ENCODE results near the gene CCDC17. TPM values are rescaled to one million over a fixed set of nuclear protein-coding genes. Genes with fewer than 3 reads are reported as not detected.

Gene CCDC17
- total and polyA plus RNA-seq, 11 donors, result 0.20 to 2.0 (median 0.93) TPM

GRCh38 chr1:45574105-45574626, 49.7 kb downstream of the CCDC17 start:
- no peak for DNase-seq
- H3K27ac ChIP-seq, result no peak overlapping the region
- WGBS, 4 donors, result 87 to 89% (median 88%) methylated on average over 7 of the region's 7 CpGs
- intact Hi-C loops (cut with DNase I), result loop anchor here in 7 of 10 donors (5.0 to 10.0 kb wide), 4 partner anchors 212 to 562 kb away; partner anchors contain the start of genes HECTD3 (in 3 of the 7) and UROD (in 3 of the 7)
- no peaks in the 10 kb centered on the region for H3K27me3 ChIP-seq
- H3K4me1 ChIP-seq, result peaks cover 0 to 2% (median 0%) of the 10 kb centered on the region in 12 donors
- no peak for ATAC-seq
- no peak overlapping the region for H3K4me3 ChIP-seq
- no peaks in the 10 kb centered on the region for H3K9me3 ChIP-seq
- TF ChIP-seq CTCF (IDR thresholded peaks at IDR 0.05) (no peak), POLR2A (IDR thresholded peaks at IDR 0.05) (no peak)
- peaks cover 0 to 21% (median 8%) of the 10 kb centered on the region in 9 donors for H3K36me3 ChIP-seq

- H3K27ac ChIP-seq, result no peak overlapping the region
- WGBS, 4 donors, result 63 to 73% (median 67%) methylated on average over 3 of the region's 3 CpGs
- peaks cover 0 to 2% (median 0%) of the 10 kb centered on the region in 12 donors for H3K4me1 ChIP-seq
- H3K36me3 ChIP-seq, result peaks cover 0 to 29% (median 16%) of the 10 kb centered on the region in 9 donors
- DNase-seq (no peak), ATAC-seq (no peak)
- no peaks in the 10 kb centered on the region for H3K9me3 ChIP-seq
- TF ChIP-seq POLR2A (IDR thresholded peaks at IDR 0.05) (no peak), CTCF (IDR thresholded peaks at IDR 0.05) (no peak)
- H3K27me3 ChIP-seq, result no peaks in the 10 kb centered on the region
- intact Hi-C loops (cut with DNase I), result loop anchor here in 7 of 10 donors (5.0 to 10.0 kb wide), 4 partner anchors 211 to 561 kb away; partner anchors contain the start of genes HECTD3 (in 3 of the 7) and UROD (in 3 of the 7)
- H3K4me3 ChIP-seq, result no peak overlapping the region
Measured at GRCh38 chr1:45573231-45573804, 50.5 kb downstream of the CCDC17 start.

GRCh38 chr1:45570631-45571030, 53.2 kb downstream of the CCDC17 start:
- peaks cover 0 to 55% (median 35%) of the 10 kb centered on the region in 9 donors for H3K36me3 ChIP-seq
- H3K4me3 ChIP-seq, result no peak overlapping the region
- no peaks in the 10 kb centered on the region for H3K9me3 ChIP-seq
- peaks cover 0 to 12% (median 8%) of the 10 kb centered on the region in 12 donors for H3K4me1 ChIP-seq
- DNase-seq, result no peak
- ATAC-seq, result no peak
- no peak overlapping the region for H3K27ac ChIP-seq
- TF ChIP-seq CTCF (IDR thresholded peaks at IDR 0.05), result no peak
- TF ChIP-seq POLR2A (IDR thresholded peaks at IDR 0.05), result no peak
- 89 to 94% (median 92%) methylated on average over 4 of the region's 4 CpGs for WGBS, 4 donors
- intact Hi-C loops (cut with DNase I), result loop anchor here in 9 of 10 donors (1.0 to 10.0 kb wide), 9 partner anchors 50 to 558 kb away; partner anchors contain the start of genes HECTD3 (in 3 of the 9), UROD (in 3 of the 9) and PRDX1 (in 1 of the 9)
- no peaks in the 10 kb centered on the region for H3K27me3 ChIP-seq

Other genes with a start within 250 kb of the CCDC17 start
- 1 to 10 TPM in 8 of 9 donors, under 1 TPM in 1; 0.74 to 4.7 (median 1.5) TPM for gene TESK2, start 132.9 kb downstream of the CCDC17 start, total RNA-seq
- gene TESK2, start 132.9 kb downstream of the CCDC17 start, polyA plus RNA-seq, result 1 to 10 TPM in 1 of 2 donors, under 1 TPM in 1; 0.50 to 2.1 TPM
- 1 to 10 TPM in 3 of 9 donors, under 1 TPM in 5, not detected in 1; 0.16 to 2.2 (median 0.73) TPM for gene CCDC163, start 124.0 kb downstream of the CCDC17 start, total RNA-seq
- 1 to 10 TPM in 1 of 2 donors, under 1 TPM in 1; 0.34 to 1.8 TPM for gene CCDC163, start 124.0 kb downstream of the CCDC17 start, polyA plus RNA-seq
- 10 to 100 TPM in 7 of 9 donors, 1 to 10 TPM in 2; 8.0 to 23.4 (median 13.8) TPM for gene MMACHC, start 123.8 kb downstream of the CCDC17 start, total RNA-seq
- gene MMACHC, start 123.8 kb downstream of the CCDC17 start, polyA plus RNA-seq, result 10 to 100 TPM in 1 of 2 donors, 1 to 10 TPM in 1; 6.8 to 10.2 TPM
- gene PRDX1, start 102.2 kb downstream of the CCDC17 start, total RNA-seq, result 100 to 1,000 TPM; 249 to 501 (median 313) TPM
- gene PRDX1, start 102.2 kb downstream of the CCDC17 start, polyA plus RNA-seq, result 100 to 1,000 TPM; 440 to 671 TPM
- gene AKR1A1, start 73.2 kb downstream of the CCDC17 start, total RNA-seq, result 100 to 1,000 TPM in 1 of 9 donors, 10 to 100 TPM in 8; 28.0 to 148 (median 42.6) TPM
- 10 to 100 TPM; 45.8 to 77.7 TPM for gene AKR1A1, start 73.2 kb downstream of the CCDC17 start, polyA plus RNA-seq
- gene NASP, start 40.0 kb downstream of the CCDC17 start, total RNA-seq, result 10 to 100 TPM; 24.5 to 53.4 (median 31.4) TPM
- gene NASP, start 40.0 kb downstream of the CCDC17 start, polyA plus RNA-seq, result 10 to 100 TPM; 70.6 to 86.6 TPM
- 10 to 100 TPM; 73.8 to 94.2 (median 78.1) TPM for gene GPBP1L1, start 62.5 kb upstream of the CCDC17 start, total RNA-seq
- 10 to 100 TPM; 26.6 to 40.2 TPM for gene GPBP1L1, start 62.5 kb upstream of the CCDC17 start, polyA plus RNA-seq
- 10 to 100 TPM; 20.4 to 38.5 (median 26.3) TPM for gene TMEM69, start 64.1 kb upstream of the CCDC17 start, total RNA-seq
- 10 to 100 TPM; 18.7 to 25.2 TPM for gene TMEM69, start 64.1 kb upstream of the CCDC17 start, polyA plus RNA-seq
- gene IPP, start 126.6 kb upstream of the CCDC17 start, total RNA-seq, result 10 to 100 TPM in 5 of 9 donors, 1 to 10 TPM in 4; 6.8 to 24.7 (median 17.1) TPM
- 1 to 10 TPM; 3.6 to 9.1 TPM for gene IPP, start 126.6 kb upstream of the CCDC17 start, polyA plus RNA-seq
- gene MAST2, start 179.6 kb upstream of the CCDC17 start, total RNA-seq, result 100 to 1,000 TPM in 2 of 9 donors, 10 to 100 TPM in 7; 70.2 to 123 (median 79.7) TPM
- 100 to 1,000 TPM in 1 of 2 donors, 10 to 100 TPM in 1; 56.8 to 112 TPM for gene MAST2, start 179.6 kb upstream of the CCDC17 start, polyA plus RNA-seq

Data from heart left ventricle (tissue), 16 donors.